ENCODE results near the gene TAS1R2.

Gene TAS1R2

GRCh38 chr1:18796950-18797349 is 62.5 kb downstream of the TAS1R2 start:
- no peak for DNase-seq

- DNase-seq, result no peak
Measured at GRCh38 chr1:18795002-18795689, 64.3 kb downstream of the TAS1R2 start.

- no peak for DNase-seq
Measured at GRCh38 chr1:18794561-18794960, 64.9 kb downstream of the TAS1R2 start.

- no peak for DNase-seq
Measured at GRCh38 chr1:18794051-18794450, 65.4 kb downstream of the TAS1R2 start.

GRCh38 chr1:18793164-18793563 is 66.3 kb downstream of the TAS1R2 start:
- no peak for DNase-seq

- no peak for DNase-seq
Measured at GRCh38 chr1:18792747-18793146, 66.7 kb downstream of the TAS1R2 start.

Measured in activated CD4-positive, alpha-beta T cell treated with anti-CD3 and anti-CD28 coated beads, Interleukin-2, amount 50 U/mL, for 48 hours (primary cell).